Measurements from ENCODE around the gene RBP7.
"Not testable (repeated sequence)": the region's sequence is repeated elsewhere in the genome, so short reads cannot be mapped to it uniquely, and the experiment has no call there.

The RBP7 gene

GRCh38 chr1:9996624-9997582 lies at the start of gene RBP7:
Gene RBP7 (plus strand): TSS chr1:9997228. CDS start chr1:9997259, 31 bp downstream.
- DNase-seq (ENCODE audit: low read depth, low spot score), result no peak

GRCh38 chr1:9957726-9958125 lies 39.3 kb upstream of the RBP7 start:
- DNase-seq (ENCODE audit: low read depth, low spot score), result no peak

GRCh38 chr1:9960011-9960410 lies 37.0 kb upstream of the RBP7 start:
- no peak for DNase-seq (ENCODE audit: low read depth, low spot score)

GRCh38 chr1:9960706-9961562 lies 36.1 kb upstream of the RBP7 start:
- no peak for DNase-seq (ENCODE audit: low read depth, low spot score)

- no peak for DNase-seq (ENCODE audit: low read depth, low spot score)
These were observed 12.8 kb upstream of the RBP7 start for GRCh38 chr1:9984253-9984652.

- no peak for DNase-seq (ENCODE audit: low read depth, low spot score)
These were observed 12.0 kb upstream of the RBP7 start for GRCh38 chr1:9985001-9985400.

GRCh38 chr1:9989773-9990172 lies 7.3 kb upstream of the RBP7 start:
- DNase-seq (ENCODE audit: low read depth, low spot score), result no peak

GRCh38 chr1:9990944-9991343 lies 6.1 kb upstream of the RBP7 start:
- no peak for DNase-seq (ENCODE audit: low read depth, low spot score)

GRCh38 chr1:9992910-9993309 lies 4.1 kb upstream of the RBP7 start:
- DNase-seq (ENCODE audit: low read depth, low spot score), result no peak

GRCh38 chr1:9993561-9994075 lies 3.4 kb upstream of the RBP7 start:
- no peak for DNase-seq (ENCODE audit: low read depth, low spot score)

- DNase-seq (ENCODE audit: low read depth, low spot score), result no peak
These were observed 4.1 kb downstream of the RBP7 start for GRCh38 chr1:10001016-10001665.

- DNase-seq (ENCODE audit: low read depth, low spot score), result not testable (repeated sequence)
These were observed 8.2 kb downstream of the RBP7 start for GRCh38 chr1:10005248-10005647.

- no peak for DNase-seq (ENCODE audit: low read depth, low spot score)
These were observed 10.1 kb downstream of the RBP7 start for GRCh38 chr1:10007169-10007568.

GRCh38 chr1:10014016-10014415 lies 17.0 kb downstream of the RBP7 start:
- no peak for DNase-seq (ENCODE audit: low read depth, low spot score)

- DNase-seq (ENCODE audit: low read depth, low spot score), result no peak
These were observed 22.5 kb downstream of the RBP7 start for GRCh38 chr1:10019561-10019960.

GRCh38 chr1:10020086-10020485 lies 23.1 kb downstream of the RBP7 start:
- no peak for DNase-seq (ENCODE audit: low read depth, low spot score)

GRCh38 chr1:10020678-10021077 lies 23.6 kb downstream of the RBP7 start:
- DNase-seq (ENCODE audit: low read depth, low spot score), result not testable (repeated sequence)

GRCh38 chr1:10021992-10022391 lies 25.0 kb downstream of the RBP7 start:
- DNase-seq (ENCODE audit: low read depth, low spot score), result not testable (repeated sequence)

GRCh38 chr1:10022656-10023055 lies 25.6 kb downstream of the RBP7 start:
- DNase-seq (ENCODE audit: low read depth, low spot score), result no peak

GRCh38 chr1:10025354-10025753 lies 28.3 kb downstream of the RBP7 start:
- DNase-seq (ENCODE audit: low read depth, low spot score), result no peak

- no peak for DNase-seq (ENCODE audit: low read depth, low spot score)
These were observed 30.0 kb downstream of the RBP7 start for GRCh38 chr1:10027027-10027426.
